HEK293T (cell line): ENCODE measurements around the gene ANAPC16.

Experiments used
- ARNT ChIP-seq: fragments of 450-650 bp; IDR thresholded peaks from 2 replicates; pipeline ENCODE4 v1.6.1; 2017; ENCODE audit warnings: mild to moderate bottlenecking
- CTBP1 ChIP-seq: fragments of 450-650 bp; IDR thresholded peaks from 2 replicates; pipeline ENCODE4 v1.6.1; 2016; ENCODE audit warnings: borderline replicate concordance
- FOXA1 ChIP-seq: fragments of 450-650 bp; IDR thresholded peaks from 2 replicates; pipeline ENCODE4 v1.6.1; 2016; ENCODE audit warnings: mild to moderate bottlenecking
- FOXM1 ChIP-seq: fragments of 450-650 bp; IDR thresholded peaks from 2 replicates; pipeline ENCODE4 v1.6.1; 2017; ENCODE audit warnings: mild to moderate bottlenecking, borderline replicate concordance
- NFRKB ChIP-seq: fragments of 450-650 bp; IDR thresholded peaks from 2 replicates; pipeline ENCODE4 v1.6.1; 2016; ENCODE audit warnings: mild to moderate bottlenecking, moderate library complexity
- SP1 ChIP-seq: fragments of 450-650 bp; IDR thresholded peaks from 2 replicates; pipeline ENCODE4 v1.6.1; 2017
- SUZ12 ChIP-seq: fragments of 450-650 bp; IDR thresholded peaks from 2 replicates; pipeline ENCODE4 v1.6.1; 2016; ENCODE audit warnings: mild to moderate bottlenecking
- TARDBP ChIP-seq: fragments of 450-650 bp; IDR thresholded peaks from 2 replicates; pipeline ENCODE4 v1.6.1; 2016
- ZNF384 ChIP-seq: fragments of 450-650 bp; IDR thresholded peaks from 2 replicates; pipeline ENCODE4 v1.6.1; 2016

GRCh38 chr10:72283131-72283530 is 67.3 kb downstream of the ANAPC16 start:
- TF ChIP-seq SUZ12 (no peak), FOXM1 (no peak), ARNT (no peak), NFRKB (no peak), SP1 (no peak), CTBP1 (no peak), ZNF384 (no peak), TARDBP (no peak), FOXA1 (no peak)
